Neutrophil (primary cell): ENCODE data around the gene ARHGAP1.

Experiments
- H3K27ac ChIP-seq: fragments of 200-600 bp; sonication (generic); 2 replicates; pipeline ENCODE4 v1.5.1; 2016; ENCODE audit warnings: mild to moderate bottlenecking, moderate library complexity
- H3K27me3 ChIP-seq: fragments of 200-600 bp; sonication (generic); 2 replicates; pipeline ENCODE4 v1.6.0; 2016; ENCODE audit warnings: mild to moderate bottlenecking
- H3K36me3 ChIP-seq: fragments of 200-600 bp; sonication (generic); 2 replicates; pipeline ENCODE4 v1.5.1; 2017
- H3K4me1 ChIP-seq, 2 experiments: fragments of 200-600 bp in 1 of 2; sonication (generic) in 1 of 2; 1 replicate in 1 of 2; 2 replicates in 1 of 2; pipeline versions ENCODE4 v1.5.1 to v1.6.1; 2013 to 2016; ENCODE audit warnings: low read depth in 1 of 2, low read length in 1 of 2, mild to moderate bottlenecking in 1 of 2, moderate library complexity in 1 of 2; ENCODE audit not compliant: control insufficient read depth in 1 of 2, insufficient read depth in 1 of 2
- H3K4me3 ChIP-seq, 2 experiments: fragments of 200-600 bp in 1 of 2; sonication (generic) in 1 of 2; 1 replicate in 1 of 2; 2 replicates in 1 of 2; pipeline ENCODE4 v1.5.1; 2013 to 2016; ENCODE audit warnings: low read depth in 1 of 2, low read length in 1 of 2, mild to moderate bottlenecking in 1 of 2, moderate library complexity in 1 of 2
- H3K9me3 ChIP-seq: fragments of 200-600 bp; sonication (generic); 2 replicates; pipeline ENCODE4 v1.5.1; 2016
- TF ChIP-seq, protein P1 (sequence below): fragments of 200-600 bp; sonication (generic); IDR thresholded peaks from 2 replicates; pipeline ENCODE4 v1.5.1; 2016; ENCODE audit warnings: antibody characterized with exemption

Gene ARHGAP1

DNA sequence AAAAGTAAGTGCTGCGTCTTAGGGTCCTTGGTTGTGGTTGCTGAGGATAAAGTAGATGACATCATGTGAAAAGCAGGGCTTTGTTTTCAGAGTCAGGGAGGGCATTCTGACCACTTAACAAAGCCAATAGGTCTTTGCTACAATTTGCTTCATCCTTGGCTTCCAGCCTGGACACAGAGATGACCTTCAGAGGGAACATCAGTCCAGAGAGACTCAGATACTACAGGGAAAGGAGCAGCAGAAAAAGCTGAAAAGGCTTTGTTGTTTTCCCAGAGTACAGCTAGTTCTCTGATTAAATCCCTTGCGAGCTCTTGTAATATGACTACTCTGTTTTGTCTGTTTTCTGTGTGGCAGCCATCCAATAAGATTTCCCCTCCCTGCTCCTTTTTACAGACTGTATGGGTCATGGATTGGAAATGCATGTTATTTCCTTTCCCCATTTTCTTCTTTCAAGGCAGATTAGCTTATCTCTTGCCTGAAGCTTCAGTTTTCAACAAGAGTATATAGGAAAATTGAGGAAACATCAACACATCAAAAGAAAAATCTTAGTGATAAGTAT, 51.2 kb downstream of the ARHGAP1 start:
- no peaks in the 10 kb centered on the region for H3K27me3 ChIP-seq
- H3K9me3 ChIP-seq, result no peaks in the 10 kb centered on the region
- H3K36me3 ChIP-seq, result peaks cover 97% of the 10 kb centered on the region
- H3K4me1 ChIP-seq, result no peaks in the 10 kb centered on the region
- H3K4me3 ChIP-seq, result no peak overlapping the region
- H3K27ac ChIP-seq, result no peak overlapping the region
- TF ChIP-seq, protein P1, sequence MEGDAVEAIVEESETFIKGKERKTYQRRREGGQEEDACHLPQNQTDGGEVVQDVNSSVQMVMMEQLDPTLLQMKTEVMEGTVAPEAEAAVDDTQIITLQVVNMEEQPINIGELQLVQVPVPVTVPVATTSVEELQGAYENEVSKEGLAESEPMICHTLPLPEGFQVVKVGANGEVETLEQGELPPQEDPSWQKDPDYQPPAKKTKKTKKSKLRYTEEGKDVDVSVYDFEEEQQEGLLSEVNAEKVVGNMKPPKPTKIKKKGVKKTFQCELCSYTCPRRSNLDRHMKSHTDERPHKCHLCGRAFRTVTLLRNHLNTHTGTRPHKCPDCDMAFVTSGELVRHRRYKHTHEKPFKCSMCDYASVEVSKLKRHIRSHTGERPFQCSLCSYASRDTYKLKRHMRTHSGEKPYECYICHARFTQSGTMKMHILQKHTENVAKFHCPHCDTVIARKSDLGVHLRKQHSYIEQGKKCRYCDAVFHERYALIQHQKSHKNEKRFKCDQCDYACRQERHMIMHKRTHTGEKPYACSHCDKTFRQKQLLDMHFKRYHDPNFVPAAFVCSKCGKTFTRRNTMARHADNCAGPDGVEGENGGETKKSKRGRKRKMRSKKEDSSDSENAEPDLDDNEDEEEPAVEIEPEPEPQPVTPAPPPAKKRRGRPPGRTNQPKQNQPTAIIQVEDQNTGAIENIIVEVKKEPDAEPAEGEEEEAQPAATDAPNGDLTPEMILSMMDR, result no peak

DNA sequence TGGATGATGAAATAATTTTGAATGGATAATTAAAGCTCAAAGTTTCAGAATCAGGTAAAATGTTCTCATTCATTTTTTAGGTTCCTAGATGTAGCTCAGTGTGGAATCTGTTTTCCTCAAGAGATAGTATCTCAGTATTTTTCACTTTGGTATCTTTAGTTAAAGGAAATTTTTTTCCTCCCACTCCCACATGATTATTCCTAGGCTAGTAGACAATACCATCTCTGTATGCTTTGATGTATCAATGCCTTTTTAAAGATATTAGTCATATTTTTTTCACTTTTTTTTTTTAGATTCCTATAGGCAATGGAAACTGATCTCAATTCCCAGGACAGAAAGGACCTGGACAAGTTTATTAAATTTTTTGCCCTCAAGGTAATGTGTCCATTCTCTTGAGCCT, 56.4 kb downstream of the ARHGAP1 start:
- Histone ChIP-seq H3K36me3 (peaks cover 57% of the 10 kb centered on the region), H3K27ac (no peak overlapping the region), H3K4me1 (peaks cover 0 to 8% of the 10 kb centered on the region in 2 experiments), H3K4me3 (no peak overlapping the region), H3K9me3 (no peaks in the 10 kb centered on the region), H3K27me3 (no peaks in the 10 kb centered on the region)
- TF ChIP-seq, protein P1, result no peak

DNA sequence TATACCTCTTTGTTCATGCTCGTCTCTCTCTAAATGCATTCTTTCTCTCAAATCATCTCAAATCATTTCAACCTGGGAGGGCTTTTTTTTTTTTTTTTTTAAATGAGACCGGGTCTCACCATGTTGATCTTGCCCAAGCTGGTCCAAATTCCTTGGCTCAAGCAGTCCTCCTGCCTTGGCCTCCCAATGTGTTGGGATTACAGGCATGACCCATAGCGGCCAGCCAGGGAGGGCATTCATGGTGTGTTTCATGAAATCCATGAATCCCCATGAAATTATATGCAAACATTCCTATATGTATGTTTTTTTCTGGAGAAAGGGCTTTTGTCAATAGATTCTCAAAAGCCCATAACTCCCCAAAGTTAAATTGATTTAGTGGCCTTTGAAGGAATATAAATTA, 56.9 kb downstream of the ARHGAP1 start:
- peaks cover 54% of the 10 kb centered on the region for H3K36me3 ChIP-seq
- no peak overlapping the region for H3K27ac ChIP-seq
- TF ChIP-seq, protein P1, result no peak
- no peaks in the 10 kb centered on the region for H3K27me3 ChIP-seq
- no peaks in the 10 kb centered on the region for H3K9me3 ChIP-seq
- H3K4me3 ChIP-seq, result no peak overlapping the region
- peaks cover 0 to 8% of the 10 kb centered on the region in 2 experiments for H3K4me1 ChIP-seq

DNA sequence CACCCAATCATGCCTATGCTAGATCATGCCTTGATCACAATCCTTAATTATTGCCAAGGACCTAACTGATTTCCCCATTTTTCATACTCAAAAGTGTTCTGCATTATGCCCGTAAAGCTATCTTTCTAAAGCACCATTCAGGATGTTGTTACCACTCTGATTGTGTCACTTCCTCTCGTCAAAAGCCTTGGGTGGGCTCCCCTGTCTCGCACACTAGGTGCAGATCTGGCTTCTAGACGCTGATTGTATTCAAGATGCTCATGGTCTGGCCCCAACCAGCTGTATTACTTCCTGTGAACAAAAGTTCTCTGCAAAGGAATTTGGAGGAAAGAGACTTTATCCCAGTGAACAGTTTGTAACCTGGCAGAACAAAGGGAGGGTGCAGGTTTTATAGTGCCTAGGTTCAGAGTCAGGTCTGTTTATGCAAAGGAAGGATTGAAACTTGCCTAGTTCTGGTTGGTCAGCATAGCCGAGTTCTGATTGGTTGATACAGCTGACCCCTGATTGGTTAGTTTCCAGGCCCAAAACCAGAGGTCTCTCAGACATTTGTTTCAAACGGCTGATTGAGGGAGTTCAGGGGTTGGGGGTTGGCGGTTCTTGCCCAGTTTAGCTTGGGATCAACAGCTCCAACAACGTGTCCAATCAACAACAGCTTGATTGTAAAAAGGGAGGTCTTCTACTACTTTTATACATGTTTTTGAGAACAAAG, 57.6 kb downstream of the ARHGAP1 start:
- Histone ChIP-seq H3K36me3 (peaks cover 53% of the 10 kb centered on the region), H3K4me1 (peaks cover 0 to 8% of the 10 kb centered on the region in 2 experiments), H3K27ac (peak overlapping the region; percentile 32), H3K4me3 (no peak overlapping the region), H3K9me3 (no peaks in the 10 kb centered on the region), H3K27me3 (no peaks in the 10 kb centered on the region)
- TF ChIP-seq, protein P1, result no peak

DNA sequence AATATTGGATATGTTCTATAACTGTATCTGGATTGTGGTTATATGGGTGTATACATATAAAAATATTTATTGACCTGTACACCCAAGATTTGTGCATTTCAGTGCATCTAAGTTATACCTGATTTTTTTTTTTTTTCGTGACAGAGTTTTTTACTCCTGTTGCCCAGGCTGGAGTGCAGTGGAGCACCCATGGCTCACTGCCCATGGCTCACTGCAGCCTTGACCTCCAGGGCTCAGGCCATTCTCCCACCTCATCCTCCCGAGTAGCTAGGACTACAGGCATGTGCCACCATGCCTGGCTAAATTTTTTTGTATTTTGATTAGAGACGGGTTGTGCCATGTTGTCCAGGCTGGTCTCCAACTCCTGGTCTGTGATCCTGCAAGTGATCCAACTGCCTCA, 58.8 kb downstream of the ARHGAP1 start:
- Histone ChIP-seq H3K9me3 (no peaks in the 10 kb centered on the region), H3K4me1 (peaks cover 0 to 8% of the 10 kb centered on the region in 2 experiments), H3K27ac (no peak overlapping the region), H3K36me3 (peaks cover 46% of the 10 kb centered on the region), H3K27me3 (no peaks in the 10 kb centered on the region), H3K4me3 (no peak overlapping the region)
- TF ChIP-seq, protein P1, result no peak
